HFF-Myc (cell line): ENCODE results near the gene ISOC2.

Experiments used
- DNase-seq: peaks from one replicate; pipeline ENCODE4 v3.0.0-alpha.2; 2011; ENCODE audit warnings: low read depth; ENCODE audit errors: extremely low read depth
- H3K4me3 ChIP-seq: replicated peaks from 2 replicates; pipeline ENCODE4 v1.5.1; 2011; ENCODE audit warnings: low read depth, mild to moderate bottlenecking, control low read depth, low read length
- TF ChIP-seq, protein P1 (sequence below): IDR thresholded peaks from 2 replicates; pipeline ENCODE4 v1.5.1; 2012; ENCODE audit warnings: mild to moderate bottlenecking, low read depth, low read length, control low read depth; ENCODE audit errors: missing control alignments

The ISOC2 gene

DNA sequence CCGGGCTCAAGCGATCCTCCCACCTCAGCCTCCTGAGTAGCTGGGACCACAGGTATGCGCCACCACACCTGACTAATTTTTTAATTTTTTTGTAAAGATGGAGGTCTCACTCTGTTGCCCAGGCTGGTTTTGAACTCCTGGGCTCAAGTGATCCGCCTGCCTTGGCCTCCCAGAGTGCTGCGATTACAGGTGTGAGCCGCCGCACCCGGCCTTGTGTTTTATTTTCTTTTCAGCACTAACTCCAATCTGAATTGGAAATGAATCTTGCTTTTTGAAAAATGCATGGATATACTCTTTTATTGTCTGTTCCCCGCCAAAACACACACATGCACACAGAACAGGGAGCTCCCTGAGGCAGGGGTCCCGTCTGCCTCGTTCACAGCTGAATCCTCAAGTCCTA lies 1.3 kb upstream of the ISOC2 start:
- H3K4me3 ChIP-seq = no peak overlapping the region
- TF ChIP-seq, protein P1, sequence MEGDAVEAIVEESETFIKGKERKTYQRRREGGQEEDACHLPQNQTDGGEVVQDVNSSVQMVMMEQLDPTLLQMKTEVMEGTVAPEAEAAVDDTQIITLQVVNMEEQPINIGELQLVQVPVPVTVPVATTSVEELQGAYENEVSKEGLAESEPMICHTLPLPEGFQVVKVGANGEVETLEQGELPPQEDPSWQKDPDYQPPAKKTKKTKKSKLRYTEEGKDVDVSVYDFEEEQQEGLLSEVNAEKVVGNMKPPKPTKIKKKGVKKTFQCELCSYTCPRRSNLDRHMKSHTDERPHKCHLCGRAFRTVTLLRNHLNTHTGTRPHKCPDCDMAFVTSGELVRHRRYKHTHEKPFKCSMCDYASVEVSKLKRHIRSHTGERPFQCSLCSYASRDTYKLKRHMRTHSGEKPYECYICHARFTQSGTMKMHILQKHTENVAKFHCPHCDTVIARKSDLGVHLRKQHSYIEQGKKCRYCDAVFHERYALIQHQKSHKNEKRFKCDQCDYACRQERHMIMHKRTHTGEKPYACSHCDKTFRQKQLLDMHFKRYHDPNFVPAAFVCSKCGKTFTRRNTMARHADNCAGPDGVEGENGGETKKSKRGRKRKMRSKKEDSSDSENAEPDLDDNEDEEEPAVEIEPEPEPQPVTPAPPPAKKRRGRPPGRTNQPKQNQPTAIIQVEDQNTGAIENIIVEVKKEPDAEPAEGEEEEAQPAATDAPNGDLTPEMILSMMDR = no peak
- DNase-seq = no peak

DNA sequence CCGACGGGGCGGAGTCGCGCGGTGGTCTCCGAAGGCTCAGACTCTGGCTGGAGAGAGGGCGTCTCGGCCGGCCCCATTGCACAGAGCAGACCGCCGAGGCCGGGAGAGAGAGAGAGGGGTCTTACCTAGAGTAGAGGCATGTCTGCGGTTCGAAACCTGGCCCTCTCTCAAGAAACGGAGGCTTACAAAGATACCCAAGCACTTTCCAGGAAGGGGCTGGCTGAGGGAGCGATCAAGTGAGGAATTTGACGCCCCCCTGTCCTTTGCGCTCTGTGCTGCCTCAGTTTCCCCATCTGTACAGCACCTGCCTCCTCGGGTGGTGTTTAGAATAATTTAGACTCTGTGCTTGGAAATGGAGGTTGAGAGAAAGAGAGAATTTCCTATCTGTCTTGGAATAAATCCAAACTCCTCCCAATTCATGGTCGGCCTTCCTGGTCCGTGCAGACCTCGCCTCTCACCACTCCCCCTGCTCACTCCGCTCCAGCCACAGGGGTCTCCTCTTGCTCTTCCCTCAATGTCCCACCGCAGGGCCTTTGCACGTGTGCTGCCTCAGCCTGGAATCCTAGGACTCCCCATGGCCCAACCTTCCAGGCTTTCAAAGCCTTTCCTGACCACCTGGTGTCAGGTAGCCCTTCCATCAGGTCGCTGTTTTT lies 658 bp upstream of the ISOC2 start:
- H3K4me3 ChIP-seq = peak overlapping the region; percentile 92
- TF ChIP-seq, protein P1 = no peak
- no peak for DNase-seq

DNA sequence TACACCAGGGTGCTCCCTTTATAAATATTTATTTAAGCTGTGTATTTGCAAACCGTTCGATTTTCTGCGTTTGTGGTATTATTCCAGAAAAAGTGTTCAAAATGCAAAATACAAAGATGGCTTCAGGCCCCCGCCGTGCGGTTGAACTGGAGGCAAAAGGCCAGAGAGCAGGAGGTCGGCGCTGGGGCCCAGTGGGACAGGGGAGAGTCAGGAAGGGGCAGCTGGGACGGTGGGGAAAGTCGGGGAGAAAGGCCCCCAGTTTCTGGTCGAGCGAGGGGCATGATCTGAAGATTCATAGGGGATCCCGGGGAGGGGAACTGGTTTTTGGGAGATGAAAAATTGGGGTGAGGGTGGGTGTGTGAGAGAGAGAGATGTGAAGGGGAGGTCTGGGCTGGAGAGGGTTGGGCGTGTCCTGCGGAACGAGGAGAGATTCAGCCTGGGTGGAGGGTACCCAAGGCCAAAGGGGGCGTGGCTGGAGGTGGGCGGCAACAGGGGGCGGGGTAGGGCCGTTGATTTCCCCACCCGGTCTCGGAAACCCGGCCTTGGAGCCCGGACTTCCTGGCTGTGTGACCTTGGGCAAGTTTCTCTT lies 678 bp downstream of the ISOC2 start:
- DNase-seq = no peak
- peak overlapping the region; percentile 92 for H3K4me3 ChIP-seq
- TF ChIP-seq, protein P1 = no peak

DNA sequence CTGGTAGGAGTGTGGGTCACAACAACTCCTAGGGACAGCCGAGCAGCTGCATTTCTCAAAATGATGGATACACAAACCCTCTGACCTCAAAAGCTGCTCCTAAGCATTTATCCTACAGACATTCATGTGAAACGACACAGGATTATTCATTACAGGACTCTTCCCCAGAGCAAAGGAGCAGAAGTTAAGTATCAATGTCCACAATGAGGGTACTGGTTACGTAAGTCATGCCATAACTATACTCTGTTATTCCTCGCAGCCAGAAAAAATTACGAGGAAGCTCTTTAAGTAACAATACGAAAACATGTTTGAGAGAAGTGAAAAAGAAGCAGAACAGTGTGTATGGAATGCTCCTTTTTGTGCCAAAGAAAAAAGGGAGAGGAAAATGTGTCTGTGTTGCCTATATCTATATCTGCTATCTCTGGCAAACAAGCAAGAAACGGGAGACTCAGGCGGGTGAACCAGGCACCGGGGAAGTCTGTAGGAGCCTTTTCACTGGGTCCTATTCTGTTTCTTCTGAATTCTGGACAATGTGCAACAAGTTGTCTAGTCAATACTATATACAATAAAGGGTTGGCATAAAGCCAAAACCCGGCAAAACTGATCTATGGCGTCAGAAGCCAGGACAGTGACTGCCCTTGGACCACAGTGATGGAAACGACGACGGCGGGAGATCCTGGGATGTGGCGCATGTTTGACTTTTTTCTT lies 1.3 kb downstream of the ISOC2 start:
- no peak for DNase-seq
- TF ChIP-seq, protein P1 = no peak
- peak overlapping the region; percentile 92 for H3K4me3 ChIP-seq

DNA sequence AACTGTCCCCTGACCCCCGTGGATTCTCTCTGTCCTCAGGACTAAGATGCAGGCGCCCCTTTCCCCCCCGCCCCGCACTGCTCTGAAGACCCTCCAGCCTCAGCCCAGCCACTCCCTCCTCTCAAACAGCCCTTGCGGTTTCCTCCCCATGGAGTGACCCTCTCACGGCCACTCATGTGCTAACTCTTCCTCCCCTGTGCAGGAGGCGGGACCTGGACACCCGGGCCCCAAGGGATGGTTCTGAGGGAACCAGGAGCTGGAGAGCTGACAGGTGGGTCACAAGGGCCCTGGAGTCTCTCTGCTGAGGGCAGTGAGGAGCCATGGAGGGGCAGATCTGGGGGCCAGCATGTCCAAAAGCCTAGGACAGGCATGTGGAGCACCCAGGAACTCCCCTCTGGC lies 1.9 kb downstream of the ISOC2 start:
- no peak for DNase-seq
- peak overlapping the region; percentile 92 for H3K4me3 ChIP-seq
- TF ChIP-seq, protein P1 = no peak

DNA sequence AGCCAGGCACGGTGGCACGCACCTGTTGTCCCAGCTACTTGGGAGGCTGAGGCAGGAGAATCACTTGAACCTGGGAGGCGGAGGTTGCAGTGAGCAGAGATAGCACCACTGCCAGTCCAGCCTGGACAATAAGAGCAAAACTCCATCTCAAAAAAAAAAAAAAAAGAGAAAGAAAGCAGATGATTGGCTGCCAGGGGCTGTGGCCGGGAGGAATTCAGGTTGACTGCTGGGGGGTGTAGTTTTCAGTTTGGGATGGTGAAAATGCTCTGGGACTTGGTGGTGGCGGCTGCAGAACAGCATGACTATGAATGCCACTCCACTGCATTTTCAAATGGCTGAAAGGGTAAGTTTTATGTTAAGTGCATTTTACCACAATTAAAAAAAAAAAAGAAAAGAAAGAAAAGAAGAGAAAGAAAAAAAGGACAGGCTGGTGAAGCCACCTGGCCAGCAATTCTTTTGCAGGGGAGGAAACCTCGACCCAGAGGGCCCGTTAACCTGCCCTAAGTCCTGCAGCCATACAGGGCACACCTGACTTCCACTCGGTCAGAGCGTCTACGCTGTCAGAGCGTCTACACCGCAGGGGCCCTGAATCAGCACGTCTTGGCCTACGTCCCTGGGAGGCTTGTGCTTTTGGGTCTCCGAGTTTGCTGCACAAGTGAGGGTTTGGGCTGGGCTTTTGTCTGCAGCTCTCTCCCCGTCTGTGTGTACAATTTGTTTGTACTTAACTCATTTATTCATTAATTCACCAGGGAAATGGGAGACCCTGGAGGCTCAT lies 3.6 kb downstream of the ISOC2 start:
- no peak for DNase-seq
- H3K4me3 ChIP-seq = no peak overlapping the region
- TF ChIP-seq, protein P1 = no peak
